ENCODE results near the gene SPCS1. TPM values are rescaled to one million over a fixed set of nuclear protein-coding genes. Genes with fewer than 3 reads are reported as not detected.

SPCS1 gene
- total RNA-seq, 4 donors from 2014 or later = 152 to 188 (median 162) TPM

- H3K27ac ChIP-seq = no peak overlapping the region
- H3K9me3 ChIP-seq = no peaks in the 10 kb centered on the region
- DNase-seq = no peak
- H3K36me3 ChIP-seq = peaks cover 3 to 62% of the 10 kb centered on the region in 2 donors
- no peaks in the 10 kb centered on the region for H3K27me3 ChIP-seq
- intact Hi-C loops (cut with DNase I; ENCODE audit: low total_unique reads) (no loop called here), in situ Hi-C loops (cut with MboI; ENCODE audit: low sequenced_read_pairs in 4 of 4) (loop anchor here in 2 of 4 donors (25.0 kb wide), 2 partner anchors 206 to 356 kb away; no protein-coding TSS in a partner anchor)
- TF ChIP-seq POLR2A (IDR thresholded peaks at IDR 0.05) (no peak), CTCF (IDR thresholded peaks at IDR 0.05 in 4 of 5, conservative IDR thresholded peaks at IDR 0.05 in 1 of 5) (no peak)
- H3K4me3 ChIP-seq = no peak overlapping the region
- ATAC-seq = no peak
- H3K4me1 ChIP-seq = no peaks in the 10 kb centered on the region
Observed at GRCh38 chr3:52731590-52731989, 25.7 kb downstream of the SPCS1 start.

- Histone ChIP-seq H3K9me3 (no peaks in the 10 kb centered on the region), H3K4me3 (no peak overlapping the region), H3K27me3 (no peaks in the 10 kb centered on the region), H3K4me1 (no peaks in the 10 kb centered on the region), H3K36me3 (peaks cover 3 to 68% of the 10 kb centered on the region in 2 donors), H3K27ac (no peak overlapping the region)
- in situ Hi-C loops (cut with MboI; ENCODE audit: low sequenced_read_pairs in 4 of 4) = loop anchor here in 2 of 4 donors (25.0 kb wide), 2 partner anchors 204 to 354 kb away; no protein-coding TSS in a partner anchor
- TF ChIP-seq POLR2A (IDR thresholded peaks at IDR 0.05) (no peak), CTCF (IDR thresholded peaks at IDR 0.05 in 4 of 5, conservative IDR thresholded peaks at IDR 0.05 in 1 of 5) (no peak)
- ATAC-seq (no peak), DNase-seq (no peak)
- intact Hi-C loops (cut with DNase I; ENCODE audit: low total_unique reads) = no loop called here
Observed at GRCh38 chr3:52733256-52733891, 27.5 kb downstream of the SPCS1 start.

- DNase-seq (no peak), ATAC-seq (no peak)
- in situ Hi-C loops (cut with MboI; ENCODE audit: low sequenced_read_pairs in 4 of 4) (loop anchor here in 3 of 4 donors (10.0 to 25.0 kb wide), 4 partner anchors 195 to 348 kb away; no protein-coding TSS in a partner anchor), intact Hi-C loops (cut with DNase I; ENCODE audit: low total_unique reads) (no loop called here)
- Histone ChIP-seq H3K27me3 (no peaks in the 10 kb centered on the region), H3K36me3 (peaks cover 2 to 84% of the 10 kb centered on the region in 2 donors), H3K27ac (no peak overlapping the region), H3K4me1 (no peaks in the 10 kb centered on the region), H3K9me3 (no peaks in the 10 kb centered on the region), H3K4me3 (no peak overlapping the region)
- TF ChIP-seq POLR2A (IDR thresholded peaks at IDR 0.05) = no peak
- TF ChIP-seq CTCF (IDR thresholded peaks at IDR 0.05 in 4 of 5, conservative IDR thresholded peaks at IDR 0.05 in 1 of 5) = no peak
Observed at GRCh38 chr3:52739730-52740129, 33.8 kb downstream of the SPCS1 start.

GRCh38 chr3:52742418-52743041 lies 36.6 kb downstream of the SPCS1 start:
- intact Hi-C loops (cut with DNase I; ENCODE audit: low total_unique reads) (loop anchor here (1.0 to 2.0 kb wide), 2 partner anchors 192 to 330 kb away; no protein-coding TSS in a partner anchor), in situ Hi-C loops (cut with MboI; ENCODE audit: low sequenced_read_pairs in 4 of 4) (loop anchor here in 3 of 4 donors (10.0 to 25.0 kb wide), 4 partner anchors 192 to 345 kb away; no protein-coding TSS in a partner anchor)
- peak; percentile 27 to 65 (median 55) for TF ChIP-seq CTCF (IDR thresholded peaks at IDR 0.05 in 4 of 5, conservative IDR thresholded peaks at IDR 0.05 in 1 of 5)
- no peak for TF ChIP-seq POLR2A (IDR thresholded peaks at IDR 0.05)
- no peaks in the 10 kb centered on the region for H3K27me3 ChIP-seq
- ATAC-seq (peak; percentile 56), DNase-seq (no peak)
- H3K27ac ChIP-seq = no peak overlapping the region
- H3K4me3 ChIP-seq = no peak overlapping the region
- no peaks in the 10 kb centered on the region for H3K9me3 ChIP-seq
- peaks cover 0 to 91% of the 10 kb centered on the region in 2 donors for H3K36me3 ChIP-seq
- H3K4me1 ChIP-seq = no peaks in the 10 kb centered on the region
